SK-N-SH treated with all-trans-retinoic acid at 6 μM for 48 hours (cell line): ENCODE results near the gene TNFSF11.

ENCODE experiments used
- ATAC-seq: fragments of 200-7000 bp; cut with Tn5 transposase; 3 replicates; pipeline ENCODE4 v1.9.1; 2020; ENCODE audit warnings: mild to moderate bottlenecking, moderate library complexity
- BACH2 ChIP-seq: fragments of 250-450 bp; sonication (Bioruptor Pico); IDR thresholded peaks from 2 replicates; pipeline ENCODE4 v1.9.0; 2021; ENCODE audit warnings: mild to moderate bottlenecking, borderline replicate concordance
- CSDC2 ChIP-seq: fragments of 250-450 bp; sonication (Bioruptor Pico); IDR thresholded peaks from 2 replicates; pipeline ENCODE4 v1.5.0; 2020; ENCODE audit warnings: mild to moderate bottlenecking, moderate library complexity
- ESRRG ChIP-seq: fragments of 250-450 bp; sonication (Bioruptor Pico); IDR thresholded peaks from 2 replicates; pipeline ENCODE4 v1.6.1; 2021; ENCODE audit warnings: mild to moderate bottlenecking
- GLIS3 ChIP-seq: fragments of 250-450 bp; sonication (Bioruptor Pico); IDR thresholded peaks from 2 replicates; pipeline ENCODE4 v1.5.0; 2020; ENCODE audit warnings: mild to moderate bottlenecking, moderate library complexity
- ISL1 ChIP-seq: fragments of 250-450 bp; sonication (Bioruptor Pico); IDR thresholded peaks from 2 replicates; pipeline ENCODE4 v2.1.2; 2022; ENCODE audit warnings: mild to moderate bottlenecking, moderate library complexity
- OSR1 ChIP-seq: fragments of 250-450 bp; sonication (Bioruptor Pico); IDR thresholded peaks from 2 replicates; pipeline ENCODE4 v1.8.0; 2022; ENCODE audit warnings: moderate library complexity, mild to moderate bottlenecking, inconsistent platforms
- PPARA ChIP-seq: fragments of 250-450 bp; sonication (Bioruptor Pico); IDR thresholded peaks from 2 replicates; pipeline ENCODE4 v1.5.0; 2020; ENCODE audit warnings: mild to moderate bottlenecking, borderline replicate concordance
- RARB ChIP-seq: fragments of 250-450 bp; sonication (Bioruptor Pico); IDR thresholded peaks from 2 replicates; pipeline ENCODE4 v1.8.0; 2021; ENCODE audit warnings: mild to moderate bottlenecking, moderate library complexity
- SNAI2 ChIP-seq: fragments of 250-450 bp; sonication (Bioruptor Pico); IDR thresholded peaks from 2 replicates; pipeline ENCODE4 v1.5.0; 2020; ENCODE audit warnings: mild to moderate bottlenecking, moderate library complexity
- TCF4 ChIP-seq: fragments of 250-450 bp; sonication (Bioruptor Pico); IDR thresholded peaks from 2 replicates; pipeline ENCODE4 v1.8.0; 2021; ENCODE audit warnings: mild to moderate bottlenecking, moderate library complexity, borderline replicate concordance
- TOX ChIP-seq: fragments of 250-450 bp; sonication (Bioruptor Pico); IDR thresholded peaks from 2 replicates; pipeline ENCODE4 v1.8.0; 2021; ENCODE audit warnings: mild to moderate bottlenecking, moderate library complexity, borderline replicate concordance
- ZC3H10 ChIP-seq: fragments of 250-450 bp; sonication (Bioruptor Pico); IDR thresholded peaks from 2 replicates; pipeline ENCODE4 v1.5.1; 2021; ENCODE audit warnings: mild to moderate bottlenecking, moderate library complexity
- ZFP3 ChIP-seq: fragments of 250-450 bp; sonication (Bioruptor Pico); IDR thresholded peaks from 2 replicates; pipeline ENCODE4 v1.5.0; 2020; ENCODE audit warnings: mild to moderate bottlenecking, moderate library complexity
- ZFP30 ChIP-seq: fragments of 450-650 bp; formaldehyde crosslinking; IDR thresholded peaks from 2 replicates; pipeline ENCODE4 v1.5.0; 2022; ENCODE audit warnings: mild to moderate bottlenecking, moderate library complexity
- ZNF565 ChIP-seq: fragments of 450-650 bp; formaldehyde crosslinking; conservative IDR thresholded peaks from 2 replicates; pipeline ENCODE4 v1.5.0; 2020; ENCODE audit warnings: low read depth, mild to moderate bottlenecking, moderate library complexity
- ZNF70 ChIP-seq: fragments of 450-650 bp; formaldehyde crosslinking; IDR thresholded peaks from 2 replicates; pipeline ENCODE4 v1.5.0; 2020; ENCODE audit warnings: mild to moderate bottlenecking, moderate library complexity
- ZNF8 ChIP-seq: fragments of 450-650 bp; formaldehyde crosslinking; IDR thresholded peaks from 2 replicates; pipeline ENCODE4 v1.5.0; 2020; ENCODE audit warnings: mild to moderate bottlenecking, moderate library complexity
- TF ChIP-seq, protein P1 (sequence below): fragments of 250-450 bp; sonication (Bioruptor Pico); IDR thresholded peaks from 2 replicates; pipeline ENCODE4 v1.8.0; 2020; ENCODE audit warnings: mild to moderate bottlenecking, moderate library complexity, borderline replicate concordance
- TF ChIP-seq, protein P2 (sequence below): fragments of 250-450 bp; sonication (Bioruptor Pico); IDR thresholded peaks from 2 replicates; pipeline ENCODE4 v1.5.1; 2021; ENCODE audit warnings: mild to moderate bottlenecking, moderate library complexity
- TF ChIP-seq, protein P3 (sequence below): fragments of 250-450 bp; sonication (Bioruptor Pico); IDR thresholded peaks from 2 replicates; pipeline ENCODE4 v1.5.1; 2020; ENCODE audit warnings: low read depth, mild to moderate bottlenecking, moderate library complexity
- TF ChIP-seq, protein P4 (sequence below): fragments of 250-450 bp; sonication (Bioruptor Pico); IDR thresholded peaks from 2 replicates; pipeline ENCODE4 v1.8.0; 2021; ENCODE audit warnings: low read depth, mild to moderate bottlenecking, moderate library complexity, borderline replicate concordance

The TNFSF11 gene

DNA sequence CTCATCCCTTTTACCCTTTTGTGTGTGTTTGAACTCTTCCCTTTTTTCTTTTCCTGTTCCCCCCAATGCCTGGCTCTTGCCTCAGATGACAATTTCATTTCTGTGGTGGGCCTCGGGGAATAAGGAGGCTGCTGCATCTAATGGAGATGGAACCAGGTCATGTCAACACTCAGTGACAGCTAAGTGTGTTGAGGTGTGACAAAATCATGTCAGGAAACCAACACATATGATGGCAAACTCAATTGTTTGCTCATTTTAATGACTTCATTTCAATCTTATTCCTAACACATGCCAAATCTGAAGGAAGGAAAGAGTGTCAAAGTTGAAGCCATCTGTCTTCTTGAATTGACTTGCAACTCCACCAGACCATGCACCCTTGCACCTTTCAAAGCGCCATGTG, 36.7 kb downstream of the TNFSF11 start:
- TF ChIP-seq, protein P1, sequence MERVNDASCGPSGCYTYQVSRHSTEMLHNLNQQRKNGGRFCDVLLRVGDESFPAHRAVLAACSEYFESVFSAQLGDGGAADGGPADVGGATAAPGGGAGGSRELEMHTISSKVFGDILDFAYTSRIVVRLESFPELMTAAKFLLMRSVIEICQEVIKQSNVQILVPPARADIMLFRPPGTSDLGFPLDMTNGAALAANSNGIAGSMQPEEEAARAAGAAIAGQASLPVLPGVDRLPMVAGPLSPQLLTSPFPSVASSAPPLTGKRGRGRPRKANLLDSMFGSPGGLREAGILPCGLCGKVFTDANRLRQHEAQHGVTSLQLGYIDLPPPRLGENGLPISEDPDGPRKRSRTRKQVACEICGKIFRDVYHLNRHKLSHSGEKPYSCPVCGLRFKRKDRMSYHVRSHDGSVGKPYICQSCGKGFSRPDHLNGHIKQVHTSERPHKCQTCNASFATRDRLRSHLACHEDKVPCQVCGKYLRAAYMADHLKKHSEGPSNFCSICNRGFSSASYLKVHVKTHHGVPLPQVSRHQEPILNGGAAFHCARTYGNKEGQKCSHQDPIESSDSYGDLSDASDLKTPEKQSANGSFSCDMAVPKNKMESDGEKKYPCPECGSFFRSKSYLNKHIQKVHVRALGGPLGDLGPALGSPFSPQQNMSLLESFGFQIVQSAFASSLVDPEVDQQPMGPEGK (CRISPR knock-in tag) = no peak
- TF ChIP-seq CSDC2 (CRISPR knock-in tag) = no peak
- TF ChIP-seq ESRRG = no peak
- no peak for TF ChIP-seq GLIS3 (CRISPR knock-in tag)
- TF ChIP-seq ZFP3 (CRISPR knock-in tag) = no peak
- TF ChIP-seq ZC3H10 (CRISPR knock-in tag) = no peak
- no peak for ATAC-seq

DNA sequence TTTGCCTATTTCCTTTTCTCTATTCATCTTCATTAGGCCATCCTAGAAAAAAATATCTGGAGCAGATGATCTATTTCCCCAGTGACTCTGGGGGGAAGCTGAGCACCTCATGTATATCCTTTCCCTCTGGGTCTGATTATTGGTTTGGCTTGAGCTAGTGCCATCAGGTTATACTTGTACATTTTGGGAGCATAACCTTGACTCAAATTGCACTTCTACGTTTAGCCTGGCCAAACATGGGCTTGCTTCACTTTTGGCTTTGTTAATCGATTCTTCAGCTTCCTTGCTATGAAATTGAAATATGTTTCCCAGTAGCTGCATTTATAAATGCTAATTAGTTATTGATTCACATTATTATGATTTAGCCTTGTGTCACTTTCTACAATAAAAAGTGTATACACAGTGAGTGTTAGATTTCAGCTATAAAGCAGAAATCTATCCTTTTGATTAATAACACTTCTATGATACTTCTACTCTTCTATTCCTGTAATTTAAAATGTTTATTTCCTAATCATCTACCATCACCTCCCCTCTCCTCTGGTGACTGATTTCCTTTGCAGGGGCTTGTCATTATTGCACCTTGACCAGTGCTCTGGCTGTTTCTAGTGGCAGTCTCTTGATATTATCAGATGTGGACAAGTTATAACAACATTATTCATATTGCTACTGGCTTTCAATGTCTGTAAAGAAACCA, 37.3 kb downstream of the TNFSF11 start:
- TF ChIP-seq TCF4 (CRISPR knock-in tag) (no peak), ISL1 (no peak), ZNF565 (CRISPR knock-in tag) (no peak), ZNF70 (CRISPR knock-in tag) (no peak), PPARA (CRISPR knock-in tag) (no peak), BACH2 (CRISPR knock-in tag) (no peak), RARB (no peak), TOX (no peak), OSR1 (no peak), ZNF8 (CRISPR knock-in tag) (no peak), ESRRG (no peak), ZFP30 (CRISPR knock-in tag) (no peak), SNAI2 (no peak)
- TF ChIP-seq, protein P2, sequence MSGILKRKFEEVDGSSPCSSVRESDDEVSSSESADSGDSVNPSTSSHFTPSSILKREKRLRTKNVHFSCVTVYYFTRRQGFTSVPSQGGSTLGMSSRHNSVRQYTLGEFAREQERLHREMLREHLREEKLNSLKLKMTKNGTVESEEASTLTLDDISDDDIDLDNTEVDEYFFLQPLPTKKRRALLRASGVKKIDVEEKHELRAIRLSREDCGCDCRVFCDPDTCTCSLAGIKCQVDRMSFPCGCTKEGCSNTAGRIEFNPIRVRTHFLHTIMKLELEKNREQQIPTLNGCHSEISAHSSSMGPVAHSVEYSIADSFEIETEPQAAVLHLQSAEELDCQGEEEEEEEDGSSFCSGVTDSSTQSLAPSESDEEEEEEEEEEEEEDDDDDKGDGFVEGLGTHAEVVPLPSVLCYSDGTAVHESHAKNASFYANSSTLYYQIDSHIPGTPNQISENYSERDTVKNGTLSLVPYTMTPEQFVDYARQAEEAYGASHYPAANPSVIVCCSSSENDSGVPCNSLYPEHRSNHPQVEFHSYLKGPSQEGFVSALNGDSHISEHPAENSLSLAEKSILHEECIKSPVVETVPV (CRISPR knock-in tag) = no peak
- TF ChIP-seq, protein P3, sequence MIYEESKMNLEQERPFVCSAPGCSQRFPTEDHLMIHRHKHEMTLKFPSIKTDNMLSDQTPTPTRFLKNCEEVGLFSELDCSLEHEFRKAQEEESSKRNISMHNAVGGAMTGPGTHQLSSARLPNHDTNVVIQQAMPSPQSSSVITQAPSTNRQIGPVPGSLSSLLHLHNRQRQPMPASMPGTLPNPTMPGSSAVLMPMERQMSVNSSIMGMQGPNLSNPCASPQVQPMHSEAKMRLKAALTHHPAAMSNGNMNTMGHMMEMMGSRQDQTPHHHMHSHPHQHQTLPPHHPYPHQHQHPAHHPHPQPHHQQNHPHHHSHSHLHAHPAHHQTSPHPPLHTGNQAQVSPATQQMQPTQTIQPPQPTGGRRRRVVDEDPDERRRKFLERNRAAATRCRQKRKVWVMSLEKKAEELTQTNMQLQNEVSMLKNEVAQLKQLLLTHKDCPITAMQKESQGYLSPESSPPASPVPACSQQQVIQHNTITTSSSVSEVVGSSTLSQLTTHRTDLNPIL (CRISPR knock-in tag) = no peak
- TF ChIP-seq, protein P4, sequence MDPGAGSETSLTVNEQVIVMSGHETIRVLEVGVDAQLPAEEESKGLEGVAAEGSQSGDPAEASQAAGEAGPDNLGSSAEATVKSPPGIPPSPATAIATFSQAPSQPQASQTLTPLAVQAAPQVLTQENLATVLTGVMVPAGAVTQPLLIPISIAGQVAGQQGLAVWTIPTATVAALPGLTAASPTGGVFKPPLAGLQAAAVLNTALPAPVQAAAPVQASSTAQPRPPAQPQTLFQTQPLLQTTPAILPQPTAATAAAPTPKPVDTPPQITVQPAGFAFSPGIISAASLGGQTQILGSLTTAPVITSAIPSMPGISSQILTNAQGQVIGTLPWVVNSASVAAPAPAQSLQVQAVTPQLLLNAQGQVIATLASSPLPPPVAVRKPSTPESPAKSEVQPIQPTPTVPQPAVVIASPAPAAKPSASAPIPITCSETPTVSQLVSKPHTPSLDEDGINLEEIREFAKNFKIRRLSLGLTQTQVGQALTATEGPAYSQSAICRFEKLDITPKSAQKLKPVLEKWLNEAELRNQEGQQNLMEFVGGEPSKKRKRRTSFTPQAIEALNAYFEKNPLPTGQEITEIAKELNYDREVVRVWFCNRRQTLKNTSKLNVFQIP = no peak
- no peak for ATAC-seq

DNA sequence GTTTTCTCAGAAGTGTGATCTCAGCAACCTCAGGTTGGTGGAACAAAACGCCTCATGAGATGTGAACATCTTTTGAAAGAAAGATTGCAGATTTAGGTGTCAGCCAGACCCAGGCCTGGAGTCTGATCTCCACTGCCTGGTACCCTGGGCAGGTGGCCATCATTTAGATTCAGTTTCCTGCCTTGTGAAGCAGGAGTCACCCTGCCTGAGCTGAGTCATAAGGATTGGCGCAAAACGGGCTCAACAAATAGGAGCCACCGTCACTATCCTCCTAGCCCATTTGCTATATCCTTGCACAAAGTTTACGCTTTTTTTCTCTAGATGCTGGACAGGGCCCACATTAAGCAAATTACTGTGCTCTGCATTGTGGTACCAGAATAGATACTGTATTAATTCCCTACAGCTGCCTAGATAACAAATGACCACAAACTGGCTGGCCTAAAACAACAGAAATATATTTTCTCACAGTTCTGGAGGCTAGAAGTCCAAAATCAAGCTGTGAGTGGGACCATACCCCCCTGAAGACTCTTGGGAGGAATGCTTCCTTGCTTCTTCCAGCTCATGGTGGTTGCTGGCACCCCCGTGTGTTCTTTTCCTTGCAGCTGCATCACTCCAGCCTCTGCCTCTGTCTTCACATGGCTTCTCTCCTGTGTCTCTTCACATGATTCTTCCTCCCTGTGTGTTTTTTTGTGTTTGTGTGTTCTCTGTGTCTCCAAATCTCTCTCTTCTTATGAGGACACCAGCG, 38.2 kb downstream of the TNFSF11 start:
- no peak for ATAC-seq
- TF ChIP-seq OSR1 (no peak), TCF4 (CRISPR knock-in tag) (no peak), ZFP30 (CRISPR knock-in tag) (no peak), TOX (no peak), ZNF70 (CRISPR knock-in tag) (no peak), ZFP3 (CRISPR knock-in tag) (no peak), ISL1 (no peak), ZC3H10 (CRISPR knock-in tag) (no peak), CSDC2 (CRISPR knock-in tag) (no peak), SNAI2 (no peak)
- TF ChIP-seq, protein P1 (CRISPR knock-in tag) = no peak
- TF ChIP-seq, protein P2 (CRISPR knock-in tag) = no peak
- TF ChIP-seq, protein P3 (CRISPR knock-in tag) = no peak
- TF ChIP-seq, protein P4 = no peak
